ENCODE data around the gene HDDC2.

The HDDC2 gene

GRCh38 chr6:125269328-125269985 lies 32.3 kb downstream of the HDDC2 start:
- no peak for DNase-seq

GRCh38 chr6:125268765-125269164 lies 33.0 kb downstream of the HDDC2 start:
- peak in 1 of 2 experiments; percentile 15 for DNase-seq

- DNase-seq, result peak in 1 of 2 experiments; percentile 29
Observed at GRCh38 chr6:125267806-125268523, 33.8 kb downstream of the HDDC2 start.

DNA sequence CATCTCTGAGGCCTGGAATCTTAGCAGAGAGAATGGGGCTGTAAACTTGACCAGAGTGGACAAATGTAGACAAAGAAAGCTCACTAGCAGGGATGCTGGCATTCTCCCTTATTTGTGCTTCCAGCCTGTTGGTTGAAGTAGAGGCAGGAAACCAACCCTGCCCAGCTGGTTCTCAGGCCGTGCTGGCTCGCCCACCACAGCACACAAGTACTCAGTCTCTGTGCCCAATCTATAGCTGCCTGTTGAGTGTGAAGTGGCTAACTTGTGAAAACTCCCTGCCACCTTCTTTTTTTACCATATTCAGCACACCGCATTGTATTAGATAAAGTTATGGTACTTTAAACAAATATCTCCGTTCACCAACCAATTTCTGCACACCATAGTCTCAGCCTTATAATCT lies 37.3 kb downstream of the HDDC2 start:
- no peak for DNase-seq

DNA sequence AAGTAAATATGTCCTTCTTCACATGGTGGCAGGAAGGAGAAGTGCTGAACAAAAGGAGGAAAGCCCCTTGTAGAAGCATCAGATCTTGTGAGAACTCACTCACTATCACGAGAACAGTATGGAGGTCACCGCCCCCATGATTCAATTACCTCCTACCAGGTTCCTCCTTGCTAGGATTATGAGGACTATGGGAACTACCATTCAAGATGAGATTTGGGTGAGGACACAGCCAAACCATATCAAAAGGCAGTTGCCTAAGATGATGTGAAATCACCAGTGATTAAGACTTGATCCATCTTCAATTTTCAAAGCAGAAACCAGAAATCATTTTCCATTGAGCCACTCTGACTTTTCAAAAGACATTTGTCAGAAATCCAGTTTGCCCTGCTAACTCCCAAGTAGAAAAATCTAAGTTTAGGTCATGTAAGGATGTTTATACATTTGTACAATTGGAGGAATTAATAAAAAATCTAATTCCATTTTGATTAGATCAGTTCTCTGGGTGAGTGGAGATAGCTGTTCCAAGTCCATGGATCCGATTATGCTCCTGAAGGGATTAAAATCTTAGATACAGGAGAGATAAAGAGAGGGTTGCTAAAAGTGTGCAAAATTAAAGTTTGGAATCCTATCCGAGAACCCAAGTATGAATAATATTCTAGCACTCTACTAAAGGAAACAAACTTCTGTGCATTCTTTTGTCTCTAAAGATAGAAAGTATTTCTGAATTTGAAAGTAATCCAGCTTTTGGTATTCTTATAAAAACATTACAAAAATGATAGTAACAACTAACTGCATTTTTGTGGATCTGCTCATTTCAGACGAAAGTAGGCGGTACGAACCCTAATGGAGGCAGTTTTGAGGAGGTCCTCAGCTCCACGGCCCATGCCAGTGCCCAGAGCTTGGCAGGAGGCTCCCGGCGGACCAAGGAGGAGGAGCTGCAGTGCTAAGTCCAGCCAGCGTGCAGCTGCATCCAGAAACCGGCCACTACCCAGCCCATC lies 39.5 kb downstream of the HDDC2 start:
- no peak for DNase-seq

- DNase-seq, result no peak
Observed at GRCh38 chr6:125259354-125259736, 42.4 kb downstream of the HDDC2 start.

GRCh38 chr6:125258651-125259353 lies 43.0 kb downstream of the HDDC2 start:
- no peak for DNase-seq

DNA sequence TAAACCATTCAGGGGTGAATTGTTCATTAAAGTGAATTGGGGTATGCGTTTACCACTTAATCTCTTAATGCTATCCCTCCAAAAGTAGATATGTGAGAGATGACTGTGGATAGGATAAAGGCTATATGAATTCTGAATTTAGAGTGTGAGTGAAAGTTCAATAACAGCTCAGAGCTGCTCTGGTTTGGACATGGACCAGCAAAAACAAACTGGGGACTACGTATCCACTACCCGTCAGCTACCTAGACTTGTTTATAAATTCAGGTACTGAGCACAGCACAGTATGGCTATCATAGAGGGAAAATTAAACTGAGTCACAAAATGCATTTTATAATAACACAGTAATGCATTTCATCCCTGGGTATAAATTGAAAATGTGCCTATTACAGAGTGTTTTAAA lies 44.4 kb downstream of the HDDC2 start:
- DNase-seq, result no peak

- DNase-seq, result no peak
Observed at GRCh38 chr6:125255201-125255600, 46.6 kb downstream of the HDDC2 start.

DNA sequence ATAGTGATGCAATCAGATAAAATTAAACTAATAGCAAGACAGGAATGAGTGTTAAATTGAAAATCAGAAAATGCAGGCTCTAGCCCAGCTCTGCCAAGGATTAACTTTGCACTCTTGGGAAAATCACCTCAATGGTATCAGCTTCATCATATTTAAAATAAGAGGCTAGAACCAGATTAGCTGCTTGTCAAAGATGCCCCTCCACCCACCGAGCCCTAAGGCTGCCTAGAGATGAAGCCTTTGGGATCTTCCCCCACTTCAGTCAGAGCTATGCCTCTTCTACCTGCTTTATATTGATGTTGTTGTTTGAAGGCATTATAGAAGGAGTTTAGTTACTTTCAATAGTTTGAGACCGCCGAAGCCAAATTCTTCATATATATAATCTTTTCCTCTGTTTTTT lies 47.4 kb downstream of the HDDC2 start:
- no peak for DNase-seq

DNA sequence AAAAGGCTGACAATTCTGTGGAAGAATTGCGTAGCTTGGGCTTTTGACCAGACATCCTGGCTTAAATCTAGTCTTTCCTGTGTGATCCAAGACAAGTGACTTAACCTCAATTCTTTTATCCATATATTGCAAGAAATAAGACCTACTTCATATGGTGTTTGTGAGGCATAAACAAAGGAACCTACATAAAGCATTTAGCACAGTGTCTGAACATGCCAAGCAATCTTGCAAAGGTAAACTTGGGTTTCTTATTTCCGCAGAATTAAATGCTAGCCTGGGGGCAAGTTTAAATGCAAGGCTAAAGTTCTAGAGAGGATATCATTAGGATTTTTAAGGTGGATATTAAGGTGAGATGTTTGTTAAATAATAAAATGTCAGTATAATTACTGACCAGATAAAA lies 47.9 kb downstream of the HDDC2 start:
- no peak for DNase-seq

GRCh38 chr6:125252891-125253290 lies 48.9 kb downstream of the HDDC2 start:
- no peak for DNase-seq

GRCh38 chr6:125251516-125252220 lies 50.1 kb downstream of the HDDC2 start:
- DNase-seq, result no peak

GRCh38 chr6:125250511-125250910 lies 51.3 kb downstream of the HDDC2 start:
- no peak for DNase-seq

GRCh38 chr6:125248136-125248535 lies 53.6 kb downstream of the HDDC2 start:
- DNase-seq, result no peak

GRCh38 chr6:125246566-125246965 lies 55.2 kb downstream of the HDDC2 start:
- no peak for DNase-seq

DNA sequence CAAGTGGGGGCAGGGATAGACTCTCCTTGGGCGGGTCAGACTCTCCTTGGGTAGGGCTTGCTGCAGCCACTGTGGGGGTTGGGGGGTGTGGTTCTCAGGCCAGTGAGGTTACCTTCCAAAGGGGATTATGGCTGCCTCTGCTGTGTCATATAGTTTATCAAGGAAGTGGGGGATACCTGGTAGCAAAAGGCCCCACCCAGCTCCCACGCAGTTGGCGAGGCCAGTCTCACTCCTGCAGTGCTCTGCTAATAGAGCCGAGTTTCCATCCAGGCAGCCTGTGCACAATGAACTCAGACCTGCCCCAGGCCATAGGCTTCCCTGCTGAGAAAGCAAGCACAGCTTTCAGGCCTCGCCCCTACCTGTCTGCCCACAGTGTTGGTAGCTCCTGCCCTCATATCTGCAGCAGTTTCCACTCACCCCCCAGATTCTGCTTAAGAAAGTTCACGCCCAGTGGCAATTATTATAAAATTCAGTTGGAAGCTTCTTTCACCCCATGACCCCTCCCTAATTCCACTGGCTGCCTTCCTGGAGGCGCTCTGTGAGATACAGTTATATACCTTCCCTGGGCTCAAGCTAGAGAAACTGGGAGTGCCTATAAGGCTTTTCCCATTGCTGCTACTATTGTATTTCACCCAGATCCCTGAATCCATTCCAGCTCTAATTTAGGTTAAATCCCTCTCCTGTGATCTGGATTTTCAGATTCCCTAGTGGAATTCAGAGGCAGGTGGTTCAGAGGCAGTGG lies 56.1 kb downstream of the HDDC2 start:
- DNase-seq, result no peak

- no peak for DNase-seq
Observed at GRCh38 chr6:125245109-125245508, 56.7 kb downstream of the HDDC2 start.

DNA sequence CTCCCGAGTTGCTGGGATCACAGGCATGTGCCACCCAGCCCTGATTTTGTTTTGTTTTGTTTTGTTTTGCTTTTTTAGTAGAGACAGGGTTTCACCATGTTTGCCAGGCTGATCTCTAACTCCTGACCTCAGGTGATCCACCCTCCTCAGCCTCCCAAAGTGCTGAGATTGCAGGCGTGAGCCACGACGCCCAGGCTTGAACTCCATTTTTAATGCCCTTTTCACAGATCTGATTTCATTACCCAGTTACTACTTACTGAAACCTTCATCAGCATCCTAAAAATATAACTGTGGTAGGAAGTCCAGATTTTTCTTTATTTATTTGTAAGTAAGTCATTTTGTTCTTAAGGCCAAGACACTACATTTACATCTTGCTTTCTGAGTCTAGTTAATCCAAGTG lies 64.0 kb downstream of the HDDC2 start:
- no peak for DNase-seq

GRCh38 chr6:125236536-125237327 lies 65.0 kb downstream of the HDDC2 start:
- no peak for DNase-seq

- DNase-seq, result no peak
Observed at GRCh38 chr6:125233202-125233601, 68.6 kb downstream of the HDDC2 start.
